ENCODE data around the gene IQCH.
"Not testable (repeated sequence)": the region's sequence is repeated elsewhere in the genome, so short reads cannot be mapped to it uniquely, and the experiment has no call there.

Gene IQCH

GRCh38 chr15:67436351-67437250 lies 182.0 kb downstream of the IQCH start:
- not testable (repeated sequence) for DNase-seq (ENCODE audit: low read depth in 1 of 2, low spot score in 1 of 2)

- no peak for DNase-seq (ENCODE audit: low read depth in 1 of 2, low spot score in 1 of 2)
Observed at GRCh38 chr15:67444100-67444499, 189.5 kb downstream of the IQCH start.

- DNase-seq (ENCODE audit: low read depth in 1 of 2, low spot score in 1 of 2), result no peak
Observed at GRCh38 chr15:67446449-67446848, 191.9 kb downstream of the IQCH start.

GRCh38 chr15:67448372-67448771 lies 193.8 kb downstream of the IQCH start:
- DNase-seq (ENCODE audit: low read depth in 1 of 2, low spot score in 1 of 2), result not testable (repeated sequence)

GRCh38 chr15:67453703-67454102 lies 199.1 kb downstream of the IQCH start:
- DNase-seq (ENCODE audit: low read depth in 1 of 2, low spot score in 1 of 2), result not testable (repeated sequence)

GRCh38 chr15:67456677-67457529 lies 202.3 kb downstream of the IQCH start:
- DNase-seq (ENCODE audit: low read depth in 1 of 2, low spot score in 1 of 2), result peak; percentile 72 to 75

- no peak for DNase-seq (ENCODE audit: low read depth in 1 of 2, low spot score in 1 of 2)
Observed at GRCh38 chr15:67458331-67459029, 203.9 kb downstream of the IQCH start.

- DNase-seq (ENCODE audit: low read depth in 1 of 2, low spot score in 1 of 2), result no peak
Observed at GRCh38 chr15:67460521-67460920, 205.9 kb downstream of the IQCH start.

- no peak for DNase-seq (ENCODE audit: low read depth in 1 of 2, low spot score in 1 of 2)
Observed at GRCh38 chr15:67461735-67462134, 207.1 kb downstream of the IQCH start.

- DNase-seq (ENCODE audit: low read depth in 1 of 2, low spot score in 1 of 2), result no peak
Observed at GRCh38 chr15:67462875-67463274, 208.3 kb downstream of the IQCH start.

- DNase-seq (ENCODE audit: low read depth in 1 of 2, low spot score in 1 of 2), result no peak
Observed at GRCh38 chr15:67463488-67463887, 208.9 kb downstream of the IQCH start.

GRCh38 chr15:67465196-67465952 lies 210.8 kb downstream of the IQCH start:
- DNase-seq (ENCODE audit: low read depth in 1 of 2, low spot score in 1 of 2), result no peak

- DNase-seq (ENCODE audit: low read depth in 1 of 2, low spot score in 1 of 2), result no peak
Observed at GRCh38 chr15:67468416-67468815, 213.8 kb downstream of the IQCH start.

- no peak for DNase-seq (ENCODE audit: low read depth in 1 of 2, low spot score in 1 of 2)
Observed at GRCh38 chr15:67469680-67470079, 215.1 kb downstream of the IQCH start.

- DNase-seq (ENCODE audit: low read depth in 1 of 2, low spot score in 1 of 2), result no peak
Observed at GRCh38 chr15:67472957-67473356, 218.4 kb downstream of the IQCH start.

GRCh38 chr15:67474405-67475110 lies 220.0 kb downstream of the IQCH start:
- no peak for DNase-seq (ENCODE audit: low read depth in 1 of 2, low spot score in 1 of 2)

- no peak for DNase-seq (ENCODE audit: low read depth in 1 of 2, low spot score in 1 of 2)
Observed at GRCh38 chr15:67479781-67480505, 225.4 kb downstream of the IQCH start.

- DNase-seq (ENCODE audit: low read depth in 1 of 2, low spot score in 1 of 2), result no peak
Observed at GRCh38 chr15:67480741-67481140, 226.2 kb downstream of the IQCH start.

- no peak for DNase-seq (ENCODE audit: low read depth in 1 of 2, low spot score in 1 of 2)
Observed at GRCh38 chr15:67481680-67482079, 227.1 kb downstream of the IQCH start.
